ENCODE measurements around the gene TSPAN5. TPM values are rescaled to one million over a fixed set of nuclear protein-coding genes. Genes with fewer than 3 reads are reported as not detected.

The TSPAN5 gene
- total RNA-seq, 1 donor from 2014 or later: 21.1 TPM

DNA sequence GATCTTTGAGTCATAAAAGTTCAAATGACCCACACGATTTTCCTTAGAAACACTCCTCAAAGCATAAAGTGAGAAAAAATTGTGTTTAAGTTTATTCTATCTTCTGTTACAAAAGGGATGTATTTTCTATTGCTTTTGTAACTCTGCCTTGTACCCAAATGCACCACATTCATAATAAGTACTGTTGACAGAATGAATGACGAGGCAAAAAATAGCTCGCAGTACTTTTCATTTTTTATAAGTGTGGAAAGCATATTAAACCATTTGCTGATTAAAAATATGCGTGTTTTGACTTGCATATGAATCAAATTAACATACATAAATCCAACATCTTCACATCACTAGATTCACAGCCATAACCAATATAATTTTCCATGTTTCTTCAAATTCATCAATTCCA is 11.2 kb upstream of the TSPAN5 start:
- no peak for DNase-seq (ENCODE audit: low spot score)
- H3K27me3 Mint-ChIP-seq (ENCODE audit: low read depth): no peaks in the 10 kb centered on the region
- peaks cover 28% of the 10 kb centered on the region for H3K4me1 Mint-ChIP-seq (ENCODE audit: low read depth)
- H3K9me3 Mint-ChIP-seq: peaks cover 15% of the 10 kb centered on the region
- H3K27ac Mint-ChIP-seq: no peak overlapping the region
- H3K36me3 Mint-ChIP-seq (ENCODE audit: low read depth): peaks cover 4% of the 10 kb centered on the region
- intact Hi-C loops (cut with micrococcal nuclease): loop anchor here (10.0 kb wide), 3 partner anchors 385 to 1185 kb away; partner anchors contain the start of gene ADH5
- H3K4me3 Mint-ChIP-seq (ENCODE audit: low read depth): no peak overlapping the region

DNA sequence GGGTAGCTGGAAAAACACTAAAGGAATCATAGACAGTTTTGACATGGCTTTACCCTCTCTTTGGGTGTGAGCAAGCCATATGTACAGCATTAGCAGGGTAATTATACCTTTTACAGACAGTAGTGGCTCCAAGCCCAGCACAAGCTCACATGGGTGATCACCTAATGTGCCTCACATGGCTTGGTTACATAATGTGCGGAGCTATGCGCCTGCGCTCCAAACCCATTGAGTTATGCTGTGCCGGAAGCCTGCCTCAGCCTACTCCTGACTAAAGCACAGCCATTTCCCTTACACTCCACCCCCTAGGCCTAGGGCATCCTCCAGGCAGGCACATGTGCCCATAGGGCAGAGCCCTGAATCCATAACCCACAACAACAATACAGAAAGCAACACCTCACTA is 6.5 kb upstream of the TSPAN5 start:
- Mint-ChIP-seq H3K27me3 (ENCODE audit: low read depth) (no peaks in the 10 kb centered on the region), H3K27ac (no peak overlapping the region), H3K4me1 (ENCODE audit: low read depth) (peaks cover 42% of the 10 kb centered on the region), H3K9me3 (peaks cover 17% of the 10 kb centered on the region), H3K4me3 (ENCODE audit: low read depth) (no peak overlapping the region), H3K36me3 (ENCODE audit: low read depth) (peaks cover 4% of the 10 kb centered on the region)
- no peak for DNase-seq (ENCODE audit: low spot score)
- intact Hi-C loops (cut with micrococcal nuclease): loop anchor here (5.0 to 10.0 kb wide), 5 partner anchors 373 to 1190 kb away; partner anchors contain the start of genes ADH5 and STPG2

DNA sequence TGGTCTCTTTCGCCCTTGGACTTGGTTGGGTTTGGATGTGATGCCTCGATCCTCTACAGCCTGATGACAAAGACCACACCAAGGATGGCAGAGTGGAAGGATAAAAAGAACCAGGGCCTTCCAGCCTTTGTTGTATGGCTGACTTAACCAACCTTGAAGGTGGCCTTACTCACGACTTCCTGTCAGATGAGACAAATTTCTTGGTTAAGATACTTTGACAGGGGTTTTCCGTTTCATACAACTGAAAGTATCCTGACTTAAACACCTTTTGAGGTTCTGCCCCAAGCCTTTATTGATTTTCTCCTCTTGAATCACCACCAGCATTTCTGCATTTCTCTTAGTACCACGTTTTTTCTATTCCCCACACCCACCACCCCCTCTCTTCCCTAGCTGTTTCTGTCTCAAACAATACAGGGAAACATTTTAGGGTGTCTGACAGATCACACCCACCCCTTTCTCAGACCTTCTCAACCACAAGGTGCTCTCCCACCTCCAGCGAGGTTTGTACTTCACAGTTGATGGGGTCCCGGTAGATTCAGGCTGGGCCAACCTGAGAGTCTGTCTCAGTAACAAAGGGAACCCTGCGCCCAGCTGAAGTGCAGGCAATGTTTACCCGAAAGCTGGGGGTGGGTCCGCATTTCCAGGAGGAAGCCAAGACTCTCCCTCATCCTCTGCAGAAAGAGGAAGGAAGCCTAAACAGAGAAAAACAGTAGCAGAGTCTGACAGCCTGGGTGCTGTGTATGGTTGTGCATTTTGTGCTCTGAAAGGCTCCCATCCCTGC is 5.0 kb upstream of the TSPAN5 start:
- intact Hi-C loops (cut with micrococcal nuclease): loop anchor here (1.0 to 10.0 kb wide), 16 partner anchors 24 to 1191 kb away; partner anchors contain the start of genes ADH5, RAP1GDS1 and STPG2
- H3K27me3 Mint-ChIP-seq (ENCODE audit: low read depth): no peaks in the 10 kb centered on the region
- H3K27ac Mint-ChIP-seq: peak overlapping the region; percentile 94
- DNase-seq (ENCODE audit: low spot score): peak; percentile 47
- H3K36me3 Mint-ChIP-seq (ENCODE audit: low read depth): peaks cover 4% of the 10 kb centered on the region
- H3K9me3 Mint-ChIP-seq: peaks cover 17% of the 10 kb centered on the region
- peak overlapping the region; percentile 40 for H3K4me3 Mint-ChIP-seq (ENCODE audit: low read depth)
- H3K4me1 Mint-ChIP-seq (ENCODE audit: low read depth): peaks cover 54% of the 10 kb centered on the region

DNA sequence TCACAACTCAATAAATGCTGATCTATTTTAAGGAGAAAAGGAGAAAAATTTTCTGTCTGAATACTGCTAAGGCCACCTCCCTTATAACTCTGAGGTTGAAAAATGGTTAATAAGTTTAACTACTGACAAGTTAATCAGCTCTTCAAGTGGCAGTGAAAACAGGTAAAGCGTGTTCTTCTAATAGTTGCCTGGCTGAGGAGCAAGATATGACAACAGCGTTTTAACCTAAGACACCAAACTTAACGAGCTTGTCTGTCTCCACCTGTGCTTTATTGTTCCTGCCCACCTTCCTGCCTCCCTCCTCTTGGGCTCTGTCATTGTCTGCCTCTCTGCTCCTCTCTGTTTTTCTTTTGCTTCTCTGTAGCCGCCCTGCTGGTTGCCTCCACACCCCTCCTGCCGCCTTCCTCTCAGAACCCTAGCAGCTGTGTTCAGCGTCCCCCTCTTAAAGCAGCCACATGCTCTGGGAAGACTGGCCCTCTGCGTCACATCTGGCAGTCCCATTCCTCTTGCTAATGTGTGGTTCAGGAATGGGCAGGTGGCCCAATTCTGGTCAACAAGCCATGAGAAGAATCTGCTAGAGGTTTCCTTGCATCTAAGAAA is 4.3 kb upstream of the TSPAN5 start:
- H3K27ac Mint-ChIP-seq: peak overlapping the region; percentile 94
- peak overlapping the region; percentile 40 for H3K4me3 Mint-ChIP-seq (ENCODE audit: low read depth)
- peaks cover 4% of the 10 kb centered on the region for H3K36me3 Mint-ChIP-seq (ENCODE audit: low read depth)
- H3K9me3 Mint-ChIP-seq: peaks cover 17% of the 10 kb centered on the region
- intact Hi-C loops (cut with micrococcal nuclease): loop anchor here (1.0 to 10.0 kb wide), 16 partner anchors 23 to 1192 kb away; partner anchors contain the start of genes ADH5, RAP1GDS1 and STPG2
- no peaks in the 10 kb centered on the region for H3K27me3 Mint-ChIP-seq (ENCODE audit: low read depth)
- peak; percentile 35 for DNase-seq (ENCODE audit: low spot score)
- peaks cover 54% of the 10 kb centered on the region for H3K4me1 Mint-ChIP-seq (ENCODE audit: low read depth)

DNA sequence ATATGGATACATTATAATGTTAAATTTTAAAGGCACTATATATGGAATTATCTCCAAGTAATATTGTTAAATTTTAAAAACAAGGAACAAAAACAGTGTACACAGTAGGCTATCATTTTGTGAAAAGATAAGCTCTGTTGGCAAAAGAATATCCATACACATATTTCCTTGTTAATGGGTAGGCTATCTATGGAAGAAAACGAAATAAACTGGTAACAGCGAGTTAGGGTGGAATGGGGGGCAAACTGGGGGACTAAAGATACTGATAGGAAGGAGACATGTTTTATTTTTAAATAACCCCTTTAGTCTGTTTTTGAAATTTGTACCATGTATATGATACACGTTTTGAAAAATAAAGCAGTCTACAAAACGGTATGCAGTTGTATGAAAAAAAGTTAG is 3.6 kb upstream of the TSPAN5 start:
- no peaks in the 10 kb centered on the region for H3K27me3 Mint-ChIP-seq (ENCODE audit: low read depth)
- intact Hi-C loops (cut with micrococcal nuclease): loop anchor here (2.0 to 10.0 kb wide), 10 partner anchors 45 to 1193 kb away; partner anchors contain the start of genes ADH5, RAP1GDS1 and STPG2
- H3K9me3 Mint-ChIP-seq: peaks cover 17% of the 10 kb centered on the region
- peak overlapping the region; percentile 53 for H3K27ac Mint-ChIP-seq
- H3K4me1 Mint-ChIP-seq (ENCODE audit: low read depth): peaks cover 56% of the 10 kb centered on the region
- DNase-seq (ENCODE audit: low spot score): no peak
- peaks cover 4% of the 10 kb centered on the region for H3K36me3 Mint-ChIP-seq (ENCODE audit: low read depth)
- no peak overlapping the region for H3K4me3 Mint-ChIP-seq (ENCODE audit: low read depth)

DNA sequence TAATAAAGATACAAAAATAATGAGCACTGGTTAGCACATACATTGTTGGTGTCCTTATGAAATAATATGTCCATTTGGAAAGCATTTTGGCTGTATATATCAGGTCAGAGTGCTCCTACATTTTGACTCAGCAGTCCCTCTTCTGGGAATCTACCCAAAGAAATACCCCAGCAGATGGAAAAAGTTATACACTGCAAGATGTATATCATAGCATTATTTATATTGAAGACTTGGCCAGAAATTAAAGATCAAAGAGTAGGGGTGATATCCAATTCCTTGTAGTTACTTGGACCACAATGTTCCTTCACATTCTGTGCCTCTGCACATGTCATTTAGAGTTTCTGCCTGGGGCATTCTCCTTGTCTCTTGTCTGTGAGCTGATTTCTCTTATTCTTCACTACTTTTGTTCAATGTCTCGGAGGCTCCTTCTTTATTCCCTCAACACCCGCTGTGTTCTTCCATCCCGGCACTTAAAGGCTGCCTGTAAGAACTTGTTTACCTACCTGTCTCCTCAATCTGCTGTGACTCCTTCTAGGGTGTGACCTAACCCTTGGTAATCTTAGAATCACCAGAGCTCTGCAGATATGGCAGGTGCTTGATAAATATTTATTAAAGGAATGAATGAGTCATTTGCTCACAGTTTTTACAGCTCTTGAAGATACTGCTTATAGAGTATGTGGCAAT is 3.1 kb upstream of the TSPAN5 start:
- H3K9me3 Mint-ChIP-seq: peaks cover 17% of the 10 kb centered on the region
- peaks cover 4% of the 10 kb centered on the region for H3K36me3 Mint-ChIP-seq (ENCODE audit: low read depth)
- intact Hi-C loops (cut with micrococcal nuclease): loop anchor here (2.0 to 10.0 kb wide), 10 partner anchors 45 to 1193 kb away; partner anchors contain the start of genes ADH5, RAP1GDS1 and STPG2
- DNase-seq (ENCODE audit: low spot score): no peak
- H3K27me3 Mint-ChIP-seq (ENCODE audit: low read depth): no peaks in the 10 kb centered on the region
- peaks cover 61% of the 10 kb centered on the region for H3K4me1 Mint-ChIP-seq (ENCODE audit: low read depth)
- H3K4me3 Mint-ChIP-seq (ENCODE audit: low read depth): no peak overlapping the region
- peak overlapping the region; percentile 53 for H3K27ac Mint-ChIP-seq

DNA sequence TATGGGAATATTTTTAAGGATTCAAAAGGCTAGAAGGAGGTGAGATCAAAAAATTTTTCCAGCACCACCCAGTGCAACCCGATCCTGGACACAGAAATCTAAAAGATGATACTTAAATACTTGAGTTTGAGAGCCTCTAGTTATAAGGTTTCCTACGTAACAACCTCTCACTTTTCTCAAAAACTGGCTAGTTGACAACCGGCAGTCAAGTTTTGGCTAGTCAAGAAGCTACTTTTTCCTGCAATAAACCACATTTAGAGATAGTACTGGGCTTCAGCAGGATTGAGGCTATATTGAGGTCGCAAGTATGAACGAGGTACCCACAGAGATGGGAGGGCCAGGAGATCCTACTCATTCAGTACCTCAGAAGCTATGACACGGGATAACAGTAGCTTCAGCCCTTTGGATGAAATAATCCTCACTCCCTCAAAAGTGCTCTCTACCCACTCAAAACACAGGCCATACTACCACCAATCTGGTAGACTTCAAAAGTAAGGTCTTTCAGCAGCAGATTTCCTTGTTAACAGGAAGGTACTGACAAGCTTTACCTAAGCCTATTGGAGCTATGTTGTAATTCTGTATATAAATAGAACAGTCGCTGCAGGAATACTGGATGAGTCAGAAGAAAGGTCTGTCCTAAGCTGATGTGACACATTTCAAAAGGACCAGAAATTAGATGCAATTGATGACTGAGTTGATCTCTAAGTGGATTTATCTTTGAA is 1.5 kb upstream of the TSPAN5 start:
- DNase-seq (ENCODE audit: low spot score): no peak
- H3K27ac Mint-ChIP-seq: peak overlapping the region; percentile 42
- intact Hi-C loops (cut with micrococcal nuclease): loop anchor here (1.0 to 10.0 kb wide), 7 partner anchors 58 to 1195 kb away; partner anchors contain the start of genes ADH5, METAP1 and STPG2
- H3K36me3 Mint-ChIP-seq (ENCODE audit: low read depth): peaks cover 8% of the 10 kb centered on the region
- H3K4me1 Mint-ChIP-seq (ENCODE audit: low read depth): peaks cover 76% of the 10 kb centered on the region
- no peaks in the 10 kb centered on the region for H3K27me3 Mint-ChIP-seq (ENCODE audit: low read depth)
- peaks cover 6% of the 10 kb centered on the region for H3K9me3 Mint-ChIP-seq
- peak overlapping the region; percentile 81 for H3K4me3 Mint-ChIP-seq (ENCODE audit: low read depth)

DNA sequence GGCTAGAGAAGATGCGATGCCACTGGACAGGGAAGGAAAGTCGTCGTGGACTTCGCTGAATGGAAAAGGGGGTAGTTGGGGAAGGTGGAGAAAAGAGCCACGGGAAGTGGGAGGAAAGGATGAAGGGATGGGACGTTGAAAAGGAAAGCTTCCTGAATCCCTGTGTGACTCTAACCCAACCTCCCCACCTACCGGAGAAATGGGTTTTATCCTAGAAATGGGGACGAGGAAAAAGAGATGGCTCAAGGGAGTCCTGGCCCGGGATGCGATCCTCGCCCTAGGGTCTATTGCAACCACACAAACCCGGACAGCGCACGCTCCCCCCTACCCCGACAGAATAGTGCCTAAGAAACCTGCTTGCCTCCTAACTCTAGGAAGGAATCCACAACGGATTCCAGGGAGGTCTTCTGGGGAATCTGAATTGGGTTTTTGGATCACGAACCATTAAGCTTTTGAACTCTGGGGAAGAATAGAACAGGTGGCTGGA is 738 bp upstream of the TSPAN5 start:
- H3K27ac Mint-ChIP-seq: peak overlapping the region; percentile 60
- no peaks in the 10 kb centered on the region for H3K27me3 Mint-ChIP-seq (ENCODE audit: low read depth)
- intact Hi-C loops (cut with micrococcal nuclease): loop anchor here (1.0 to 2.0 kb wide), 2 partner anchors 57 to 336 kb away; partner anchors contain the start of gene METAP1
- no peaks in the 10 kb centered on the region for H3K9me3 Mint-ChIP-seq
- peaks cover 73% of the 10 kb centered on the region for H3K4me1 Mint-ChIP-seq (ENCODE audit: low read depth)
- H3K36me3 Mint-ChIP-seq (ENCODE audit: low read depth): peaks cover 11% of the 10 kb centered on the region
- no peak for DNase-seq (ENCODE audit: low spot score)
- H3K4me3 Mint-ChIP-seq (ENCODE audit: low read depth): peak overlapping the region; percentile 81

DNA sequence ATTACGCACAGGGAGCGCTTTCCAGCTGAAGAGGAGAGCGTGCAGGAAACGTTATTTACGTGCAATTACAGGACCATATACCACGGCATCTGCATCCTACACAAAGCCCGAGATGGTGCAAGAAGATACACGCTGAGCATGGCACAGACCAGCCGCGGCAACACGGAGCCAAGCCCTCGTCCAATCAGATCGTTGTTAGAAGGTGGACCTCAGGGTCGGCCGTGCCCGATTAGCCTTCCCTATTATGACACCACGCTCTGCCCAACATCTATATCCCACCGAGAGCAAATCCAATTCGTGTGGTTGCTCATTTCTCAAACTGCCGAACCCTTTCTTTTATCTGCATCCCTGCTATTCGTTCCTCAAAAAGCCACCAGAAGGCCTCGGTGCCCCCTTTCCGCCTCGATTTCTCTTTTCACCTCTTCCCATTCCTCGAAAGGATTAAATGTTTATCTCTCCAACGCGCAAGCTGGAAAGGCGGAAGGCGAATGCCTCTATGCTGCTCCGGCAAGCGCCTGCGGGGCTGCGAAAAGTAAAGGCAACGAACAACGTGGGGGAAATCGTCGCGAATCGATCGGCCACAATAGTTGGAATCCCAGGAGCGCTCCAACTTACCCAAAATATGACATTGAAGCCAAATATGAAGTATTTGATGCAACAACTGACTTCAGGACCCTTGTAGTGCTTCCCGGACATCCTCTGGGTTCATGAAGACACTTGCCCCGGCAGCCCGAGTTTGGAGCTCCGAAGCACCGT is 702 bp downstream of the TSPAN5 start:
- Mint-ChIP-seq H3K27ac (peak overlapping the region; percentile 94), H3K9me3 (no peaks in the 10 kb centered on the region)

DNA sequence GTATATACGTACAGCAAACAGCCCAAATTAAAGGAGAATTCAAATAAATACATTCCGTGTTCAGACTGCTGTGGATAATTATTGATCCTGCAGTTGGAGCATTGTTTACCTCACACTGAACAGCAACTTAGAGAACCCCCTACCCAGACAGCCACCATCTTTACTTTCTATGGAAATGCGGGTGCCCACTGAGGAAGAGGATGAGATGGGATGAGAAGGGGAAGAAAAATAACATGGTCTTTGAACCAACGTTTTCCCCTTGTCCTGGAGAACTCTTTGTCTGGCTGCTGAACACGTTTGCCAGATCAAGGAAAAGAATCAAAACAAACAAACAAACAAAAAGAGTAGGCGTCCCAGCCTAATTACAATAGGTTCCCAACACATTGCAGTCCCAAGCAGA is 1.5 kb downstream of the TSPAN5 start:
- intact Hi-C loops (cut with micrococcal nuclease): no loop called here
- H3K27me3 Mint-ChIP-seq (ENCODE audit: low read depth): no peaks in the 10 kb centered on the region
- no peak overlapping the region for H3K27ac Mint-ChIP-seq
- DNase-seq (ENCODE audit: low spot score): no peak
- H3K4me1 Mint-ChIP-seq (ENCODE audit: low read depth): peaks cover 66% of the 10 kb centered on the region
- peak overlapping the region; percentile 100 for H3K4me3 Mint-ChIP-seq (ENCODE audit: low read depth)
- H3K9me3 Mint-ChIP-seq: no peaks in the 10 kb centered on the region
- peaks cover 32% of the 10 kb centered on the region for H3K36me3 Mint-ChIP-seq (ENCODE audit: low read depth)

More for the DNA sequence above, 702 bp downstream of the TSPAN5 start:
- H3K27me3 Mint-ChIP-seq (ENCODE audit: low read depth): no peaks in the 10 kb centered on the region
- intact Hi-C loops (cut with micrococcal nuclease): loop anchor here (1.0 to 2.0 kb wide), 2 partner anchors 272 to 337 kb away; partner anchors contain the start of genes EIF4E and METAP1
- peak overlapping the region; percentile 100 for H3K4me3 Mint-ChIP-seq (ENCODE audit: low read depth)
- peaks cover 72% of the 10 kb centered on the region for H3K4me1 Mint-ChIP-seq (ENCODE audit: low read depth)
- peaks cover 25% of the 10 kb centered on the region for H3K36me3 Mint-ChIP-seq (ENCODE audit: low read depth)
- peak; percentile 33 for DNase-seq (ENCODE audit: low spot score)

DNA sequence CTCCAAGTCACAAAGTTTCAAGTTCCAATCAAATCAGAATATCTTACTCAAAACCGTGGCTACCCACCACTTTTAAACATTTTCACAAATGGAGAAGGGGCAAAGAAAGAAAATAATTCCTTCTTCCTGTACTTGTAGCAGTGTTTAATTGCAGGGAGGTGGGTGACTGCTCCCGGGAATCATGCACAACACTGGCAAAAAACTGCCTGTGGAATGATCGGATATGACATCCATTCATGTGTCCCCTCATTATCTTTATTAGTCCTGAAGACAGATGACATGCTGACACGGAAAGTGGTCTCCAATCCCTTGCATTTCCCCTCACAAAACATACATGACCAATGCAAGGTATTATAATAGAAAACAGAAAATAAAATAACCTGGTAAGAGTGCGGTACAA is 2.0 kb downstream of the TSPAN5 start:
- intact Hi-C loops (cut with micrococcal nuclease): no loop called here
- no peaks in the 10 kb centered on the region for H3K9me3 Mint-ChIP-seq
- H3K4me3 Mint-ChIP-seq (ENCODE audit: low read depth): peak overlapping the region; percentile 100
- peaks cover 63% of the 10 kb centered on the region for H3K4me1 Mint-ChIP-seq (ENCODE audit: low read depth)
- no peak for DNase-seq (ENCODE audit: low spot score)
- no peaks in the 10 kb centered on the region for H3K27me3 Mint-ChIP-seq (ENCODE audit: low read depth)
- no peak overlapping the region for H3K27ac Mint-ChIP-seq
- H3K36me3 Mint-ChIP-seq (ENCODE audit: low read depth): peaks cover 33% of the 10 kb centered on the region
